Inflammatory macrophage treated with lipopolysaccharide for 1 hour (primary cell): Measurements from ENCODE around the gene DCAF4.

ENCODE experiments used
- DNase-seq, 2 donors: peaks; one replicate each; pipeline ENCODE4 v3.0.0-alpha.2; 2020 to 2022

Gene DCAF4

GRCh38 chr14:72926292-72927028, at the start of gene DCAF4:
Gene DCAF4 (plus strand): TSS chr14:72926464. CDS start chr14:72937979, 11,515 bp downstream.
- peak; percentile 97 to 98 for DNase-seq

- no peak for DNase-seq
These were observed 49.6 kb upstream of the DCAF4 start for GRCh38 chr14:72876710-72877063.

GRCh38 chr14:72878746-72879145, 47.5 kb upstream of the DCAF4 start:
- DNase-seq: no peak

GRCh38 chr14:72879431-72879830, 46.8 kb upstream of the DCAF4 start:
- no peak for DNase-seq

GRCh38 chr14:72880164-72880563, 46.1 kb upstream of the DCAF4 start:
- DNase-seq: no peak

- peak; percentile 48 to 74 for DNase-seq
These were observed 45.4 kb upstream of the DCAF4 start for GRCh38 chr14:72880820-72881219.

GRCh38 chr14:72881543-72881942, 44.7 kb upstream of the DCAF4 start:
- DNase-seq: no peak

- no peak for DNase-seq
These were observed 44.2 kb upstream of the DCAF4 start for GRCh38 chr14:72882047-72882446.

- no peak for DNase-seq
These were observed 43.8 kb upstream of the DCAF4 start for GRCh38 chr14:72882463-72882862.

GRCh38 chr14:72883109-72883508, 43.2 kb upstream of the DCAF4 start:
- no peak for DNase-seq

GRCh38 chr14:72883961-72884360, 42.3 kb upstream of the DCAF4 start:
- DNase-seq: peak; percentile 53 to 85

GRCh38 chr14:72884386-72884785, 41.9 kb upstream of the DCAF4 start:
- DNase-seq: no peak

- DNase-seq: no peak
These were observed 38.8 kb upstream of the DCAF4 start for GRCh38 chr14:72887514-72887913.

GRCh38 chr14:72888192-72888591, 38.1 kb upstream of the DCAF4 start:
- no peak for DNase-seq

- no peak for DNase-seq
These were observed 37.5 kb upstream of the DCAF4 start for GRCh38 chr14:72888636-72889201.

- DNase-seq: no peak
These were observed 36.9 kb upstream of the DCAF4 start for GRCh38 chr14:72889366-72889765.

- no peak for DNase-seq
These were observed 34.6 kb upstream of the DCAF4 start for GRCh38 chr14:72891666-72892102.

- no peak for DNase-seq
These were observed 34.0 kb upstream of the DCAF4 start for GRCh38 chr14:72892103-72892878.

GRCh38 chr14:72892879-72893635, 33.2 kb upstream of the DCAF4 start:
- DNase-seq: no peak

GRCh38 chr14:72893636-72894322, 32.5 kb upstream of the DCAF4 start, which contains the start of gene DPF3:
Gene DPF3 (minus strand): TSS chr14:72894101. CDS start chr14:72894088, 13 bp downstream.
- DNase-seq: peak; percentile 94 to 96

- DNase-seq: no peak
These were observed 32.0 kb upstream of the DCAF4 start for GRCh38 chr14:72894323-72894622.

- no peak for DNase-seq
These were observed 31.5 kb upstream of the DCAF4 start for GRCh38 chr14:72894623-72895378.
